IMR-90 (cell line): ENCODE data around the gene OSBPL9. TPM values are rescaled to one million over a fixed set of nuclear protein-coding genes. Genes with fewer than 3 reads are reported as not detected.

Experiments used
- ATAC-seq: fragments of 200-7000 bp; cut with Tn5 transposase; 2 replicates; pipeline ENCODE4 v1.9.1; 2020; ENCODE audit warnings: low read depth, mild to moderate bottlenecking, moderate library complexity
- BruUV-seq: library from RNA; stranded (reverse); fragments of 400-500 nt; replicated peaks from 2 replicates; lab custom pipeline; 2021; lab: Mats Ljungman, UMichigan
- CTCF ChIA-PET: fragments of 300-600 bp; formaldehyde crosslinking; extraction: SDS; loops from one replicate; lab custom pipeline; 2021; ENCODE audit warnings: antibody characterized with exemption; lab: Yijun Ruan, JAX
- POLR2A ChIA-PET: fragments of 300-600 bp; sonication (Branson Sonifier 250); formaldehyde crosslinking; loops from one replicate; lab custom pipeline; 2022; ENCODE audit warnings: antibody characterized with exemption; ENCODE audit not compliant: unreplicated experiment; lab: Charles Lee
- DNase-seq: peaks from one replicate; pipeline ENCODE4 v3.0.0; 2013
- H2AFZ ChIP-seq: replicated peaks from 2 replicates; pipeline ENCODE3; 2013; ENCODE audit warnings: low read length, mild to moderate bottlenecking; ENCODE audit not compliant: poor library complexity
- H2AK5ac ChIP-seq: 2 replicates; pipeline ENCODE4 v1.6.1; 2013; ENCODE audit warnings: low read depth, low read length, inconsistent platforms
- H2AK9ac ChIP-seq: replicated peaks from 2 replicates; pipeline ENCODE3; 2013; ENCODE audit warnings: mild to moderate bottlenecking, low read depth, low read length, moderate library complexity; ENCODE audit not compliant: poor library complexity
- H2BK120ac ChIP-seq: 2 replicates; pipeline ENCODE4 v1.6.1; 2013; ENCODE audit warnings: low read depth, low read length, inconsistent platforms
- H2BK15ac ChIP-seq: 3 replicates; pipeline ENCODE4 v1.6.1; 2013; ENCODE audit warnings: low read depth, low read length, inconsistent platforms
- H2BK20ac ChIP-seq: 2 replicates; pipeline ENCODE4 v1.6.1; 2013; ENCODE audit warnings: low read depth, mild to moderate bottlenecking, inconsistent platforms, low read length, moderate library complexity
- H2BK5ac ChIP-seq: 2 replicates; pipeline ENCODE4 v1.6.1; 2013; ENCODE audit warnings: mild to moderate bottlenecking, low read depth, low read length, inconsistent platforms; ENCODE audit not compliant: poor library complexity, severe bottlenecking
- H3K14ac ChIP-seq: replicated peaks from 2 replicates; pipeline ENCODE4 v1.6.1; 2013; ENCODE audit warnings: low read depth, low read length, inconsistent platforms
- H3K18ac ChIP-seq: 2 replicates; pipeline ENCODE4 v1.6.1; 2013; ENCODE audit warnings: low read depth, low read length, control low read depth
- H3K23ac ChIP-seq: 2 replicates; pipeline ENCODE4 v1.6.1; 2013; ENCODE audit warnings: low read depth, low read length, inconsistent platforms
- H3K27ac ChIP-seq: 2 replicates; pipeline ENCODE4 v1.5.1; 2013; ENCODE audit warnings: mild to moderate bottlenecking, control low read depth, low read length; ENCODE audit not compliant: insufficient read depth
- H3K27me3 ChIP-seq: 2 replicates; pipeline ENCODE4 v1.6.1; 2013; ENCODE audit warnings: low read length; ENCODE audit not compliant: control insufficient read depth, insufficient read depth
- H3K36me3 ChIP-seq: 2 replicates; pipeline ENCODE4 v1.6.1; 2013; ENCODE audit warnings: low read length, mixed read lengths; ENCODE audit not compliant: control insufficient read depth, insufficient read depth
- H3K4ac ChIP-seq: 2 replicates; pipeline ENCODE4 v1.6.1; 2013; ENCODE audit warnings: low read depth, low read length, inconsistent platforms
- H3K4me1 ChIP-seq: 2 replicates; pipeline ENCODE4 v1.6.1; 2013; ENCODE audit warnings: low read length, mixed read lengths; ENCODE audit not compliant: control insufficient read depth, insufficient read depth
- H3K4me2 ChIP-seq: 2 replicates; pipeline ENCODE4 v1.6.1; 2013; ENCODE audit warnings: low read depth, mild to moderate bottlenecking, control low read depth, low read length, moderate library complexity
- H3K4me3 ChIP-seq: 2 replicates; pipeline ENCODE4 v1.5.1; 2013; ENCODE audit warnings: low read depth, mild to moderate bottlenecking, control low read depth, low read length, moderate library complexity; ENCODE audit not compliant: insufficient read depth
- H3K56ac ChIP-seq: 2 replicates; pipeline ENCODE4 v1.6.1; 2013; ENCODE audit warnings: low read length, inconsistent platforms; ENCODE audit not compliant: insufficient read depth; ENCODE audit errors: extremely low read depth
- H3K79me1 ChIP-seq, 2 experiments: 2 replicates each; pipeline ENCODE4 v1.6.1; 2013; ENCODE audit warnings: low read length in 2 of 2, inconsistent platforms in 1 of 2, low read depth in 1 of 2
- H3K9ac ChIP-seq: 2 replicates; pipeline ENCODE4 v1.6.1; 2013; ENCODE audit warnings: low read depth, low read length, control low read depth
- H3K9me1 ChIP-seq: 2 replicates; pipeline ENCODE4 v1.6.1; 2013; ENCODE audit warnings: low read length, inconsistent platforms; ENCODE audit not compliant: insufficient read depth
- H3K9me3 ChIP-seq: 2 replicates; pipeline ENCODE4 v1.6.1; 2013; ENCODE audit warnings: low read length; ENCODE audit not compliant: control insufficient read depth, insufficient read depth
- H4K20me1 ChIP-seq: 2 replicates; pipeline ENCODE4 v1.6.1; 2013; ENCODE audit warnings: low read length, inconsistent platforms; ENCODE audit not compliant: insufficient read depth
- H4K5ac ChIP-seq: 2 replicates; pipeline ENCODE4 v1.6.1; 2013; ENCODE audit warnings: mild to moderate bottlenecking, low read depth, low read length, control low read depth
- H4K8ac ChIP-seq, 2 experiments: 2 replicates each; pipeline ENCODE4 v1.6.1; 2013; ENCODE audit warnings: low read depth in 2 of 2, low read length in 2 of 2, control low read depth in 1 of 2, inconsistent platforms in 1 of 2
- H4K91ac ChIP-seq: 2 replicates; pipeline ENCODE4 v1.6.1; 2013; ENCODE audit warnings: low read depth, low read length, inconsistent platforms; ENCODE audit not compliant: insufficient read depth
- BHLHE40 ChIP-seq: fragments of 150-350 bp; IDR thresholded peaks from 2 replicates; pipeline ENCODE4 v1.6.1; 2016; ENCODE audit warnings: mild to moderate bottlenecking, low read depth, low read length
- CEBPB ChIP-seq: IDR thresholded peaks from 2 replicates; pipeline ENCODE4 v1.6.1; 2012; ENCODE audit warnings: low read depth, low read length, improper control_type of control experiment
- FOS ChIP-seq: fragments of 150-350 bp; IDR thresholded peaks from 2 replicates; pipeline ENCODE4 v1.6.1; 2016; ENCODE audit warnings: low read depth, low read length
- MAFK ChIP-seq: IDR thresholded peaks from 2 replicates; pipeline ENCODE4 v1.6.1; 2012; ENCODE audit warnings: low read depth, low read length, improper control_type of control experiment
- MXI1 ChIP-seq: IDR thresholded peaks from 2 replicates; pipeline ENCODE4 v1.6.1; 2012; ENCODE audit warnings: low read depth, mild to moderate bottlenecking, low read length, moderate library complexity, borderline replicate concordance
- NFE2L2 ChIP-seq: fragments of 150-350 bp; IDR thresholded peaks from 2 replicates; pipeline ENCODE4 v1.6.1; 2016; ENCODE audit warnings: low read depth, mild to moderate bottlenecking, low read length
- POLR2A ChIP-seq: IDR thresholded peaks from 2 replicates; pipeline ENCODE4 v1.6.1; 2012; ENCODE audit warnings: mild to moderate bottlenecking, low read depth, low read length
- RCOR1 ChIP-seq: IDR thresholded peaks from 2 replicates; pipeline ENCODE4 v1.6.1; 2012; ENCODE audit warnings: mild to moderate bottlenecking, low read length, improper control_type of control experiment; ENCODE audit not compliant: insufficient replicate concordance
- RFX5 ChIP-seq: IDR thresholded peaks from 2 replicates; pipeline ENCODE4 v1.8.0; 2012; ENCODE audit warnings: low read depth, mild to moderate bottlenecking, low read length, moderate library complexity
- SMC3 ChIP-seq: fragments of 150-350 bp; IDR thresholded peaks from 2 replicates; pipeline ENCODE4 v1.6.1; 2016; ENCODE audit warnings: low read depth, mild to moderate bottlenecking, antibody characterized with exemption, low read length, moderate library complexity
- USF2 ChIP-seq: fragments of 150-350 bp; IDR thresholded peaks from 2 replicates; pipeline ENCODE4 v1.6.1; 2017; ENCODE audit warnings: mild to moderate bottlenecking, antibody characterized with exemption, low read length, low read depth
- WGBS, 2 experiments: methylation state at CpG; one replicate each; pipeline versions ENCODE4 v1.1.5 to v1.1.7; 2013; ENCODE audit warnings: missing lambda C conversion rate in 2 of 2; ENCODE audit not compliant: insufficient read length in 1 of 2; ENCODE audit errors: extremely low coverage in 2 of 2; 5-methylcytosine and 5-hydroxymethylcytosine counted together
- dilution Hi-C: fragments of 300-500 bp; cut with HindIII; formaldehyde crosslinking; loops from one replicate; pipeline ENCODE4 v1.14.3; 2018; ENCODE audit warnings: low sequenced_read_pairs; ENCODE audit not compliant: unreplicated experiment
- in situ Hi-C: fragments of 300-500 bp; cut with MboI; formaldehyde crosslinking; loops from 3 replicates; pipeline ENCODE4 v1.14.3; 2019; ENCODE audit warnings: low sequenced_read_pairs, inconsistent platforms, mixed read lengths
- intact Hi-C: fragments of 100-400 bp; cut with micrococcal nuclease; formaldehyde crosslinking; loops from 2 replicates; pipeline ENCODE4 v1.10.0; 2022
- polyA plus RNA-seq, 3 experiments: library from polyadenylated mRNA; depleted of rRNA; stranded (reverse); fragments of >200 nt; gene quantifications; 2 replicates each; pipeline ENCODE4 v1.2.3, GENCODE V29; 2012; ENCODE audit warnings: low replicate concordance in 1 of 3
- total RNA-seq: library from RNA; depleted of rRNA; stranded (reverse); fragments of >200 nt; gene quantifications from 2 replicates; pipeline ENCODE4 v1.2.3, GENCODE V29; 2012
- TF ChIP-seq, protein P1 (sequence below): fragments of 150-350 bp; IDR thresholded peaks from 2 replicates; pipeline ENCODE4 v1.6.1; 2016; ENCODE audit warnings: low read depth, mild to moderate bottlenecking, low read length, moderate library complexity, borderline replicate concordance
- TF ChIP-seq, protein P2 (sequence below): conservative IDR thresholded peaks from 2 replicates; pipeline ENCODE4 v1.5.1; 2012; ENCODE audit warnings: mild to moderate bottlenecking, low read depth, low read length, improper control_type of control experiment

The OSBPL9 gene
- total and polyA plus RNA-seq, 2 of the 4 experiments (the other 2 are of a cell fraction), result 51.4 to 127 TPM

DNA sequence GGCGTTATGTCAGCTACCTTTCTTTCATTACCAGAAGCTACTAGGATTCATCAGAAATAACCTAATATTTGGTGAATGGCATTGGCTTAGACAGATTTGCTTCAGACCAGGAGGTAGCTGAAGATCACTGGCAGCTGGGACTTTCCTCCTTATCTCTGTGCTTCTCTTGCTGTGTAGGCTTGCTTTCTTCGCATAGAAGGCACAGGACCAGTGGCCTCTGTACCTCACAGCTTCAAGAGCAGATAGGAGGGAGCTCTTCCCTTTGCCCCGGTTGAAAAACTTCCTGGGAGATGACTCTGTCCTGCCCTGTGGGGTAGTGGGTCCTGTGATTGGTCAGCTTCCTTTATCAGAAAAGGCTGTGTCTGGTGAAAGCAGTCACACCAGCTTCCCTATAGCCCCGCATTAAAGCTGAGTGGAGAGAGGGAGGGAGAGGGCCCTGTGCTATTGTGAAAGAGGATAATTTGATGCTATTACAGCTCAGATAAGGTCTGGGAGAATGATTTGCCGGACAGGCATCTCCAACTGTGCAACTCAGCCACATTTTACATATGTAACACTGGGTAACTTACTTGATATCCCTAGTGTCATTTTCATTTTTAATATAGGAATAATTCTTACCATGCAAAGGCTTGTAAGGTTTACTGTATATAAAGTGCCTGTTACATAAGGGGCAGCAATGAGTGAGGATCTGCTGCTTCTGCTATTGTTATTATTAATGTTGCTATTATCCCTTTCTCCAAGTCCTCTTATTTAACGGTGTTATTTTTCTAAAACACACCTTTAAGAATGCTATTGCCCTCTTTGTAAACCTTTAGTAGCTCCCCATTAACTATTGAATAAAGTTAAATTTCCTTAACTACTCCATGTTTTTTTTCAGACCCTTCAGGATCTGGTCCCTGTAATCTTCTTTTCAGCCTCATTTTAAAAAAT is 31.6 kb downstream of the OSBPL9 start:
- H2BK20ac ChIP-seq, result peak overlapping the region; percentile 74
- peak overlapping the region; percentile 56 to 92 for H4K8ac ChIP-seq
- POLR2A ChIA-PET, result no interaction called here
- peak overlapping the region; percentile 46 for H2BK120ac ChIP-seq
- peak overlapping the region; percentile 50 for H3K23ac ChIP-seq
- H2AK5ac ChIP-seq, result peak overlapping the region; percentile 46; the same call in 1 of the 2 replicates
- intact Hi-C loops (loop anchor here (5.0 kb wide), 1 partner anchor 84 kb away; no protein-coding TSS in a partner anchor), in situ Hi-C loops (no loop called here), dilution Hi-C loops (no loop called here)
- H4K20me1 ChIP-seq, result 0 out of 2 replicates have a peak, but pooled peaks cover 3% of the 10 kb centered on the region
- DNase-seq (peak; percentile 93), ATAC-seq (peak; percentile 89)
- H3K4me3 ChIP-seq, result no peak overlapping the region
- peak overlapping the region; percentile 51 for H3K27ac ChIP-seq
- H2BK15ac ChIP-seq, result peak overlapping the region; percentile 63
- H2BK5ac ChIP-seq, result peak overlapping the region; percentile 53
- H3K9me3 ChIP-seq, result no peaks in the 10 kb centered on the region
- H3K36me3 ChIP-seq, result no peaks in the 10 kb centered on the region
- H2AFZ ChIP-seq, result peak overlapping the region; percentile 59
- no peak overlapping the region for H2AK9ac ChIP-seq
- H3K27me3 ChIP-seq, result no peaks in the 10 kb centered on the region
- peak overlapping the region; percentile 7 for H3K9ac ChIP-seq
- H3K79me1 ChIP-seq, result peaks cover 21 to 68% of the 10 kb centered on the region in 2 experiments
- peaks cover 18% of the 10 kb centered on the region for H3K9me1 ChIP-seq
- H3K14ac ChIP-seq, result peak overlapping the region; percentile 50
- H4K91ac ChIP-seq, result peak overlapping the region; percentile 55
- H3K4me1 ChIP-seq, result peaks cover 19% of the 10 kb centered on the region
- no CpG with 5 or more reads among the region's 6 CpGs for WGBS, 2 experiments
- H4K5ac ChIP-seq, result peak overlapping the region; percentile 67
- no TSS peak for BruUV-seq
- CTCF ChIA-PET, result interaction anchor here (0.5 to 1.0 kb wide), 3 partner anchors 18 to 238 kb away, joined by 3 read pairs; no protein-coding TSS in a partner anchor
- peak overlapping the region; percentile 75 for H3K4ac ChIP-seq
- peak overlapping the region; percentile 63 for H3K18ac ChIP-seq
- H3K4me2 ChIP-seq, result peak overlapping the region; percentile 65
- 0 out of 2 replicates have a peak overlapping the region, but pooled peaks have one; percentile 30 for H3K56ac ChIP-seq
- TF ChIP-seq USF2 (no peak), MAFK (peak; percentile 20), RFX5 (no peak), POLR2A (no peak), NFE2L2 (no peak), BHLHE40 (0 out of 2 replicates have a peak, but pooled peaks have one; percentile 11), CEBPB (peak; percentile 98), RCOR1 (no peak), MXI1 (no peak), SMC3 (no peak), FOS (0 out of 2 replicates have a peak, but pooled peaks have one; percentile 25)
- TF ChIP-seq, protein P1, sequence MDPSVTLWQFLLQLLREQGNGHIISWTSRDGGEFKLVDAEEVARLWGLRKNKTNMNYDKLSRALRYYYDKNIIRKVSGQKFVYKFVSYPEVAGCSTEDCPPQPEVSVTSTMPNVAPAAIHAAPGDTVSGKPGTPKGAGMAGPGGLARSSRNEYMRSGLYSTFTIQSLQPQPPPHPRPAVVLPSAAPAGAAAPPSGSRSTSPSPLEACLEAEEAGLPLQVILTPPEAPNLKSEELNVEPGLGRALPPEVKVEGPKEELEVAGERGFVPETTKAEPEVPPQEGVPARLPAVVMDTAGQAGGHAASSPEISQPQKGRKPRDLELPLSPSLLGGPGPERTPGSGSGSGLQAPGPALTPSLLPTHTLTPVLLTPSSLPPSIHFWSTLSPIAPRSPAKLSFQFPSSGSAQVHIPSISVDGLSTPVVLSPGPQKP, result no peak
- TF ChIP-seq, protein P2, sequence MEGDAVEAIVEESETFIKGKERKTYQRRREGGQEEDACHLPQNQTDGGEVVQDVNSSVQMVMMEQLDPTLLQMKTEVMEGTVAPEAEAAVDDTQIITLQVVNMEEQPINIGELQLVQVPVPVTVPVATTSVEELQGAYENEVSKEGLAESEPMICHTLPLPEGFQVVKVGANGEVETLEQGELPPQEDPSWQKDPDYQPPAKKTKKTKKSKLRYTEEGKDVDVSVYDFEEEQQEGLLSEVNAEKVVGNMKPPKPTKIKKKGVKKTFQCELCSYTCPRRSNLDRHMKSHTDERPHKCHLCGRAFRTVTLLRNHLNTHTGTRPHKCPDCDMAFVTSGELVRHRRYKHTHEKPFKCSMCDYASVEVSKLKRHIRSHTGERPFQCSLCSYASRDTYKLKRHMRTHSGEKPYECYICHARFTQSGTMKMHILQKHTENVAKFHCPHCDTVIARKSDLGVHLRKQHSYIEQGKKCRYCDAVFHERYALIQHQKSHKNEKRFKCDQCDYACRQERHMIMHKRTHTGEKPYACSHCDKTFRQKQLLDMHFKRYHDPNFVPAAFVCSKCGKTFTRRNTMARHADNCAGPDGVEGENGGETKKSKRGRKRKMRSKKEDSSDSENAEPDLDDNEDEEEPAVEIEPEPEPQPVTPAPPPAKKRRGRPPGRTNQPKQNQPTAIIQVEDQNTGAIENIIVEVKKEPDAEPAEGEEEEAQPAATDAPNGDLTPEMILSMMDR, result no peak
